NT2/D1 (cell line): ENCODE measurements around the gene SPTBN2.

Source experiments
- SUZ12 ChIP-seq: IDR thresholded peaks from 2 replicates; pipeline ENCODE4 v1.6.1; 2011; ENCODE audit not compliant: insufficient read length, insufficient read depth; ENCODE audit errors: extremely low read depth
- YY1 ChIP-seq: IDR thresholded peaks from 2 replicates; pipeline ENCODE4 v1.6.1; 2011; ENCODE audit not compliant: insufficient read length, insufficient read depth
- ZNF274 ChIP-seq: IDR thresholded peaks from 2 replicates; pipeline ENCODE4 v1.6.1; 2011; ENCODE audit warnings: mild to moderate bottlenecking, low read depth, low read length

DNA sequence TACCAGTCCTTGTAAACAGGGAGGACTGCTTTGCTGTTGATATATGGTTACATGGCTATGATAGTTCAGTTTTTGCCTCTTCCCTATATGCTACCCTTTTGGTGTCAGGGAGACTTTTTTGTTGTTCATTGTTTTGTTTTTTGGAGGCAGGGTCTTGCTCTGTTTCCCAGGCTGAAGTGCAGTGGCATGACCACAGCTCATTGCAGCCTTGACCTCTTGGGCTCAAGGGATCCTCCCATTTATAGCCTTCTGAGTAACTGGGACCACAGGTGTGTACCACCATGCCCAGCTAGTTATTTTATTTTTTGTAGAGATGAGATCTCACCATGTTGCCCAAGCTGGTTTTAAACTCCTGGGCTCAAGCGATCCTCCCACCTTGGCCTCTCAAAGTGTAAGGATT, 38.6 kb upstream of the SPTBN2 start:
- TF ChIP-seq YY1 (no peak), SUZ12 (no peak), ZNF274 (no peak)
